Erythroblast (primary cell): ENCODE measurements around the gene SH2D6.

Experiments used
- GATA1 ChIP-seq: IDR thresholded peaks from 2 replicates; pipeline ENCODE4 v1.6.1; 2011; ENCODE audit warnings: low read depth, mild to moderate bottlenecking, control low read depth, low read length, moderate library complexity
- POLR2A ChIP-seq: IDR thresholded peaks from 2 replicates; pipeline ENCODE4 v1.6.1; 2011; ENCODE audit warnings: mild to moderate bottlenecking, low read length

DNA sequence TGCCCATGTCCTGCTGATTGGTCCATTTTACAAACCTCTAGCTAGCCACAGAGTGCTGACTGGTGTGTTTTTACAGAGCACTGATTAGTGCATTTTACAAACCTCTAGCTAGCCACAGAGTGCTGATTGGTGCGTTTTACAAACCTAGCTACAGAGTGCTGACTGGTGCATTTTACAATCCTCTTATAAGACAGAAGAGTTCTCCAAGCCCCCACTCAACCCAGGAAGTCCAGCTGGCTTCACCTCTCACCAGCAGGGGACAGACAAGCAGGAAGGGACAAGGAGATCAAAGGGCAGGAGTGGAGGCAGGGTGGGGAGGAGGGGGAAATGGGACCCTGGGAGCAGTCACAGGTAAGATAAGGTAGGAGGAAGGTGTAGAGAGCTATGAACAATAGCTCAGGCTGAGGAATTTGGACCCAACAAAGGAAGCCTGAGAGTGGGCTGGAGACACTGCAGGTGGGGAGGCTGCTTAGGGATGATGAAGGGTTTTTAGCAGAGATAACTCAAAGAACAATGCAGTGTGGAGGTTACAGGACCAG is 37.1 kb downstream of the SH2D6 start:
- TF ChIP-seq POLR2A (no peak), GATA1 (no peak)
